HFFc6 (cell line): ENCODE data around the gene HDC. TPM values are rescaled to one million over a fixed set of nuclear protein-coding genes. Genes with fewer than 3 reads are reported as not detected.

Experiments
- DNase-seq: peaks from one replicate; pipeline ENCODE4 v3.0.0-alpha.2; 2018
- H3K27ac Mint-ChIP-seq: 2 replicates; pipeline ENCODE4 v1.8.0; 2020; ENCODE audit warnings: mild to moderate bottlenecking, mixed read lengths
- H3K27me3 Mint-ChIP-seq: 2 replicates; pipeline ENCODE4 v1.8.0; 2021; ENCODE audit warnings: mild to moderate bottlenecking, moderate library complexity, mixed read lengths; ENCODE audit not compliant: insufficient read depth
- H3K36me3 Mint-ChIP-seq: 2 replicates; pipeline ENCODE4 v1.8.0; 2021; ENCODE audit warnings: low read depth, mixed read lengths
- H3K4me1 Mint-ChIP-seq: 2 replicates; pipeline ENCODE4 v1.8.0; 2020; ENCODE audit warnings: low read depth, mixed read lengths
- H3K4me3 Mint-ChIP-seq: 2 replicates; pipeline ENCODE4 v1.8.0; 2020; ENCODE audit warnings: mild to moderate bottlenecking, moderate library complexity, mixed read lengths
- H3K9me3 Mint-ChIP-seq: 2 replicates; pipeline ENCODE4 v1.8.0; 2020; ENCODE audit warnings: mild to moderate bottlenecking, mixed read lengths
- CTCF ChIP-seq: fragments of 200-600 bp; sonication (generic); IDR thresholded peaks from 2 replicates; pipeline ENCODE4 v1.5.0; 2021; ENCODE audit warnings: antibody characterized with exemption, mild to moderate bottlenecking
- total RNA-seq, 6 experiments: library from RNA; stranded (reverse); fragmentation: NEBNext Ultra II Directional; extraction: Animal tissue kit (Norgen Biotek cat#: 25700); gene quantifications; 2 replicates in 1 of 6; 3 replicates in 5 of 6; pipeline ENCODE4 v1.2.3, GENCODE V29; 2021

The HDC gene
- total RNA-seq, 6 experiments from 2014 or later: 0.07 TPM; not detected in 5

DNA sequence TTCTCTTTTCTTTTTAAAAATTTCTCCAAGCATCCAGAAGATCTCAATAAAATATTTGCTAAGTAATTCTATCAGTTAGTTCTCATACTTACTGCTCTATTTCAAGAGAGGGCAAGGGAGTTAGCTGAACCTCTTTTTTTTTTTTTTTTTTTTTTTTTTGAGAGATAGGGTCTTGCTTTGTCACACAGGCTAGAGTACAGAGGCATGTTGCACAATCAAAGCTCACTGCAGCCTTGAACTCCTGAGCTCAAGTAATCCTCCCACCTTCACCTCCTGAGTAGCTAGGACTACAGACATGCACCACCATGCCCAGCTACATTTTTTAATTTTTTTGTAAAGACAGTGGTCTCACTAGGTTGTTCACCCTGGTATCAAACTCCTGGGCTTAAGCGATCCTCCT is 21.4 kb downstream of the HDC start:
- peaks cover 34% of the 10 kb centered on the region for H3K4me1 Mint-ChIP-seq
- H3K27me3 Mint-ChIP-seq: peaks cover 2% of the 10 kb centered on the region; the same call in 1 of the 2 replicates
- H3K4me3 Mint-ChIP-seq: no peak overlapping the region
- no peak for TF ChIP-seq CTCF
- H3K36me3 Mint-ChIP-seq: no peaks in the 10 kb centered on the region
- no peak overlapping the region for H3K27ac Mint-ChIP-seq
- H3K9me3 Mint-ChIP-seq: no peaks in the 10 kb centered on the region
- DNase-seq: no peak

DNA sequence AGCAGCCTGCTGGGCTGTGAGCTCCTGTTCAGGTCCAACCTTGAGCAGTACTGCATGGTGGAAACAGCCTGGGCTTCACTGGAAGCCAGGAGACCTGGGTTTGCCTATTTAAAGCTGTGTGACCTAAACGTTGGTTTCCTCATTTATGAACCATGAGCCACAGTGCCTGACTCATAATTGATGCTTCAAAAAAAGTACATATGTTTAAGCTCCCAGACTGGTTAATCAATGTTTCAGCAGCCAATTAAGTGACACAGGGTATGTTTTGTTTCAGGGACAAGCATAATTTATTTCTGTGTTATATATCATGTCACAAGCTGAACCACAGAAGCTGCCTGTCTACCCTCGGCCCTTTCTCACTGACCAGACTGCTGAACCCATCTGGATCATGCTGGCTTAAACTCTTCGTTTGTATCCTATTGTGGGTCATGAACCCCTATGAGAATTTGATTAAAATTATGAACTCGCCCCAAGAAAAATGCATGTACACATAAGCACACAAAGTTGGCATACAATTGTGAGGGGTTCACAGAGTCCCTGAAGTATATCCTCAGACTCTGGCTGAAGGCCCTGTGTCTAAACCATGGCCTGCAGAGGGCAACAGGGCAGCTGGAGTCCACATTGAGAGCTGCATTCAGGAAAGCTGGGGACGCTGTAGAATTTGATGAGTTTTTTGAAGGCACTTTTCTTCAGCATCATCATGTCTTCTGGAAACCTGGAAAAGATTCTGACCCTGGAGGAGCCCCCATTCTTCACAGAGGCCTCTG is 23.7 kb downstream of the HDC start:
- peak; percentile 67 for DNase-seq
- TF ChIP-seq CTCF: peak; percentile 29
- Mint-ChIP-seq H3K27ac (peak overlapping the region; percentile 60), H3K4me3 (no peak overlapping the region), H3K4me1 (peaks cover 20% of the 10 kb centered on the region), H3K36me3 (no peaks in the 10 kb centered on the region), H3K9me3 (no peaks in the 10 kb centered on the region), H3K27me3 (peaks cover 2% of the 10 kb centered on the region; the same call in 1 of the 2 replicates)

DNA sequence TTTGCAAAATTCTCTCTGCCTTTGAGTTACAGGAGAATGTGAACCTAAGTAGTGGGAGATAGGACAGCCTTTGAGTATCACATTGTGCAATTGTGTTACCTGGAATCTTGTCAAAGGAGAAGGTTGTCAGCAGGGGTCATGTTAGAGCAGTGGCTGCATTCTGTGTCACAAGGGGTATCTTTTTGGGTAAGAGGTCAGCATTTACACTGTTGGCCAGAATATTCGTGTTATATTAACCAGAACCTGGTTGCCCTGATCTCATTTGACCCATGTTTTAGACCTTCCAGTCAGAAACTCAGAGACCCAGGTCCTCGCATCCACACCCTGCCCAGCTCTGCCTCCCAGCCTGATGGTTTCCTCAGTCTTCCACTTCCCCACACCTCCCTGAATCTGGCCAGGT is 27.3 kb downstream of the HDC start:
- no peaks in the 10 kb centered on the region for H3K27me3 Mint-ChIP-seq
- H3K9me3 Mint-ChIP-seq: no peaks in the 10 kb centered on the region
- H3K27ac Mint-ChIP-seq: no peak overlapping the region
- no peak overlapping the region for H3K4me3 Mint-ChIP-seq
- TF ChIP-seq CTCF: no peak
- H3K36me3 Mint-ChIP-seq: no peaks in the 10 kb centered on the region
- H3K4me1 Mint-ChIP-seq: peaks cover 29% of the 10 kb centered on the region
- DNase-seq: no peak

- no peak for TF ChIP-seq CTCF
- no peaks in the 10 kb centered on the region for H3K36me3 Mint-ChIP-seq
- no peak overlapping the region for H3K4me3 Mint-ChIP-seq
- no peak overlapping the region for H3K27ac Mint-ChIP-seq
- peaks cover 17% of the 10 kb centered on the region for H3K4me1 Mint-ChIP-seq
- DNase-seq: no peak
- H3K9me3 Mint-ChIP-seq: no peaks in the 10 kb centered on the region
- H3K27me3 Mint-ChIP-seq: no peaks in the 10 kb centered on the region
These were observed 29.1 kb downstream of the HDC start for GRCh38 chr15:50236433-50236832.

DNA sequence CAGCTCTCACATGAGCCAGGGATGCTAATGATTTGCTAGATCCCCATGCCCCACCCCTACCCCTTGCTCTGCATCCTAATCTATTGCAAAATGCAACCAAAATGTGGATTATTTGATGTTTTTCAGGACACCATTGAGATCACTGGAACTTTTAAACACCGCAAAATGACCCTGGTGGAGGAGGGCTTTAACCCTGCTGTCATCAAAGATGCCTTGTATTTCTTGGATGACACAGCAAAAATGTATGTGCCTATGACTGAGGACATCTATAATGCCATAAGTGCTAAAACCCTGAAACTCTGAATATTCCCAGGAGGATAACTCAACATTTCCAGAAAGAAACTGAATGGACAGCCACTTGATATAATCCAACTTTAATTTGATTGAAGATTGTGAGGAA is 29.7 kb downstream of the HDC start:
- Mint-ChIP-seq H3K36me3 (no peaks in the 10 kb centered on the region), H3K4me3 (no peak overlapping the region; the same call in 1 of the 2 replicates), H3K27me3 (no peaks in the 10 kb centered on the region), H3K4me1 (peaks cover 11% of the 10 kb centered on the region), H3K9me3 (no peaks in the 10 kb centered on the region), H3K27ac (no peak overlapping the region; the same call in 1 of the 2 replicates)
- TF ChIP-seq CTCF: no peak
- DNase-seq: peak; percentile 32
